ENCODE measurements around the gene HSPE1. TPM values are rescaled to one million over a fixed set of nuclear protein-coding genes. Genes with fewer than 3 reads are reported as not detected.

Gene HSPE1
- total RNA-seq, result 132 and 357 TPM in 2 replicates

GRCh38 chr2:197499594-197500502, at the start of gene HSPE1, which contains the start of gene HSPD1:
Gene HSPE1 (plus strand): TSS chr2:197500379. CDS start chr2:197500437, 58 bp downstream.
Gene HSPD1 (minus strand): TSS chr2:197499840. CDS start chr2:197498848, 992 bp downstream.

DNA sequence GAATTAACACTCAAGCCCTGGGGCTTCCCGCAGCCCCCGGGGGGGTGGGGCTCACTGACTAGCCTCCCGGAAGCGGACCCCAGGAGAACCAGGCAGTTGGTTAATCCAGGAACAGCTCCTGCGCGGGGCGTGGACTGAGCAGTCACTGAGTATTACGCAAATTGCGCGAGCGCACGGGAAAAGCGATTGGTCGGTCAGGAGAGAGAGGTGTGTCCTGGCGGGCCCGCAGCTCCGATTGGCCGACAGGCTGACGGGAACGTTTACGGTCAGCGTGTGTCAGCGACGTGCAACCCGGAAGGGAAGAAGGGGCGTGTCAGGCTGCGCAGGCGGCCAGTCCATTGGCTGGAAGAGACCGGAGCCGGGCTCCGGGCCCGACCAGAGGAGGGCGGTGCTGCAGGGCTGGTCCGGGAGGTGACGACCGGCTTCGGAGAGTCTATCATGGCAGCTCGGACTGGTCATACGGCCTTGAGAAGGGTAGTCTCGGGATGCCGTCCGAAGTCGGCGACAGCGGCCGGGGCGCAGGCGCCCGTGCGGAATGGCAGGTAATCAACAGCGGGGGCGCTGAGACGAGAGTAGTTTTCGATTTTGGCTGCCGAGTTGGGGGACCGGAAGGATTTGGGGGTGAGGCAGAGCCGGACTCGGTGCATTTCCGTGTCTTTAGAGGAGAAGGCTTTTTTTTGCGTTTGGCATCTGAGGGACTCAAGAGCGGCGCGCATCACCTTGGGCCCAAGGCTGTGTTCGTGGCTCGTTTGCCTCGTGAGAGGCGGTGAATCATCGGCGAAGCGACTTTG, 46.9 kb upstream of the HSPE1 start, which contains the start of gene COQ10B:
Gene COQ10B (plus strand): TSS at position 430 of the 791 bp plus-strand sequence. CDS start 9 bp downstream, at position 439.

DNA sequence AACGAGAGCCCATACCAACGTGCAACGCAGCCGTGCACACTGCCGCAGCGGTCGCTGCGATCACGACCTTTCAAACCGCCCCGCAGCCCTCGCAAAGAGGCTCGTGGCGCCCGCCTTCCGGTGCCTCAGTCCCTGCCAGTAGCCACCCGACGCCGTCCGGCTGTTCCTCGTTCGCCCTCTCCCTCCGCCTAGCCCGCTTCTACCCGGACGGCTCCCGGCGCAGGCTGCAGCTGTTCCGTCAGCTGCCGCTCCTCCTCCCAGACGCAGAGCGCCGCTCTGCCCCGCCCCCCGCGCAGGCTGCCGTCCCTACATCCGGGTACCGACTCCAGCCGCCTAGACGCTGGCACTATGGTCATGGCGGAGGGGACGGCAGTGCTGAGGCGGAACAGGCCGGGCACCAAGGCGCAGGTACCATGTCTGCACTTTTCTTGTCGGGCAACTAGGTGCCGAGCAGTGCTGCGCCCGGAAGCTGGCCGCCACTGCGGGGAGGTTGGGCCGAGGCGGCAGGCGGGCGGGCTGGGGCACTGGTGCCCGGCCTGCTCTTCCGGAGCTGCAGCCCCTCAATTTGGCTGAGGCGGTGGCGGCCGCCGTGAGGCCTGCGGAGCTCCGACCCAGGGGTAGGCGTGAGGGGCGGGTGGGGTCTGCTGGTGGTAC, 15.7 kb downstream of the HSPE1 start, which contains the start of gene MOB4:
Gene MOB4 (plus strand): TSS at position 328 of the 654 bp plus-strand sequence. CDS start 21 bp downstream, at position 349.

Other genes starting within 250 kb of the HSPE1 start
- 15.8 and 17.8 TPM in 2 replicates for gene ANKRD44, start 189.6 kb upstream of the HSPE1 start, total RNA-seq
- 152 and 211 TPM in 2 replicates for gene SF3B1, start 65.4 kb upstream of the HSPE1 start, total RNA-seq
- gene COQ10B, start 46.8 kb upstream of the HSPE1 start, total RNA-seq, result 67.9 and 68.2 TPM in 2 replicates
- gene HSPD1, start 539 bp upstream of the HSPE1 start, total RNA-seq, result 198 and 574 TPM in 2 replicates
- gene MOB4, start 15.7 kb downstream of the HSPE1 start, total RNA-seq, result 36.1 and 45.1 TPM in 2 replicates
- 0.58 and 3.7 TPM in 2 replicates for gene RFTN2, start 175.2 kb downstream of the HSPE1 start, total RNA-seq
- 2.3 and 6.1 TPM in 2 replicates for gene MARS2, start 205.0 kb downstream of the HSPE1 start, total RNA-seq